Measurements from ENCODE around the gene ABCD3. TPM values are rescaled to one million over a fixed set of nuclear protein-coding genes. Genes with fewer than 3 reads are reported as not detected.
A peak's percentile ranks its signal among the peaks of the same experiment; 100 is the strongest.

ABCD3 gene
- total and polyA plus RNA-seq, 2 of the 8 experiments (the other 6 are each of a cell fraction or from before 2014, with no cell fraction given), result 6.6 to 29.4 TPM

- TF ChIP-seq CHD7 (IDR thresholded peaks at IDR 0.05; ENCODE audit: insufficient replicate concordance, low read length), result no peak
- TF ChIP-seq PHF8 (conservative IDR thresholded peaks at IDR 0.05; ENCODE audit: low read depth, low read length), result peak; percentile 8; the same call in 1 of the 2 replicates
- no peak for TF ChIP-seq FOSL1 (IDR thresholded peaks at IDR 0.05; ENCODE audit: insufficient read depth, low read depth, low read length)
- TF ChIP-seq SIN3A (conservative IDR thresholded peaks at IDR 0.05 in 1 of 2, IDR thresholded peaks at IDR 0.05 in 1 of 2; ENCODE audit: low read depth in 1 of 2, low read length in 2 of 2), result peak in 1 of 2 experiments; percentile 29; a peak in 1 of 4 replicates
- TF ChIP-seq CREB1 (IDR thresholded peaks at IDR 0.05), result no peak
- no peak for TF ChIP-seq SP1 (IDR thresholded peaks at IDR 0.05; ENCODE audit: low read depth, low read length)
Observed at GRCh38 chr1:94418664-94419655, 771 bp downstream of the ABCD3 start (continued).
